Tibial nerve (tissue), 4 donors: Measurements from ENCODE around the gene SLX4IP. TPM values are rescaled to one million over a fixed set of nuclear protein-coding genes. Genes with fewer than 3 reads are reported as not detected.
A peak's percentile ranks its signal among the peaks of the same experiment; 100 is the strongest.

Source experiments
- DNase-seq, 2 donors: peaks; one replicate each; pipeline ENCODE4 v3.0.0-alpha.2; 2019; ENCODE audit warnings: low spot score in 2 of 2
- H3K27ac ChIP-seq, 4 donors: fragments of 200-600 bp; sonication (generic) in 3 of 4; one replicate each; pipeline ENCODE4 v1.5.1; 2017 to 2019; ENCODE audit warnings: mild to moderate bottlenecking in 1 of 4
- H3K27me3 ChIP-seq, 2 donors: fragments of 200-600 bp; sonication (generic) in 1 of 2; one replicate each; pipeline versions ENCODE4 v1.5.1 to v1.6.0; 2017 to 2019
- H3K36me3 ChIP-seq, 3 donors: fragments of 200-600 bp; sonication (generic); one replicate each; pipeline ENCODE4 v1.5.1; 2018 to 2019
- H3K4me1 ChIP-seq, 4 donors: fragments of 200-600 bp; sonication (generic) in 3 of 4; one replicate each; pipeline ENCODE4 v1.5.1; 2017 to 2019
- H3K4me3 ChIP-seq, 4 donors: fragments of 200-600 bp; sonication (generic) in 3 of 4; one replicate each; pipeline ENCODE4 v1.5.1; 2017 to 2019; ENCODE audit warnings: mild to moderate bottlenecking in 1 of 4, moderate library complexity in 1 of 4
- H3K9me3 ChIP-seq, 4 donors: fragments of 200-600 bp; sonication (generic) in 3 of 4; one replicate each; pipeline ENCODE4 v1.5.1; 2017 to 2019
- CTCF ChIP-seq, 5 experiments: fragments of 200-600 bp in 3 of 5; fragments of 450-650 bp in 2 of 5; sonication (generic) in 3 of 5; IDR thresholded peaks; one replicate each; pipeline ENCODE4 v1.5.1; 2016 to 2019; ENCODE audit warnings: antibody characterized with exemption in 5 of 5, mild to moderate bottlenecking in 3 of 5, moderate library complexity in 2 of 5
- EP300 ChIP-seq, 2 donors: sonication (generic); formaldehyde crosslinking; IDR thresholded peaks; one replicate each; pipeline ENCODE4 v1.6.1; 2017; ENCODE audit warnings: antibody characterized with exemption in 2 of 2, mild to moderate bottlenecking in 1 of 2
- POLR2A ChIP-seq, 2 donors: fragments of 450-650 bp; IDR thresholded peaks; one replicate each; pipeline ENCODE4 v1.6.1; 2017; ENCODE audit warnings: antibody characterized with exemption in 2 of 2, mild to moderate bottlenecking in 2 of 2, moderate library complexity in 2 of 2
- WGBS, 2 donors: methylation state at CpG; one replicate each; pipeline ENCODE4 v1.1.5; 2018; 5-methylcytosine and 5-hydroxymethylcytosine counted together
- total RNA-seq, 4 donors: library from RNA; depleted of rRNA; stranded (reverse); fragments of >200 nt; gene quantifications; one replicate each; pipeline ENCODE4 v1.1.0, GENCODE V29; 2016

SLX4IP gene
- total RNA-seq, 4 donors from 2014 or later: 3.3 to 5.7 (median 3.5) TPM

- WGBS, 2 donors: 68 to 80% methylated on average over 12 of the region's 12 CpGs
- DNase-seq: no peak
- H3K36me3 ChIP-seq: peaks cover 0 to 54% (median 5%) of the 10 kb centered on the region in 3 donors
Observed at GRCh38 chr20:10659651-10660601, 224.8 kb downstream of the SLX4IP start.

GRCh38 chr20:10660661-10661060 is 225.6 kb downstream of the SLX4IP start:
- H3K4me1 ChIP-seq: peaks cover 0 to 74% (median 6%) of the 10 kb centered on the region in 4 donors
- H3K4me3 ChIP-seq: no peak overlapping the region

More at GRCh38 chr20:10659651-10660601, 224.8 kb downstream of the SLX4IP start:
- no peaks in the 10 kb centered on the region for H3K9me3 ChIP-seq
- peak overlapping the region in 2 of 4 donors; percentile 29 to 66 for H3K27ac ChIP-seq
- H3K4me1 ChIP-seq: peaks cover 0 to 73% (median 6%) of the 10 kb centered on the region in 4 donors
- TF ChIP-seq POLR2A (IDR thresholded peaks at IDR 0.05) (no peak), EP300 (IDR thresholded peaks at IDR 0.05) (no peak), CTCF (IDR thresholded peaks at IDR 0.05) (no peak)
- no peaks in the 10 kb centered on the region for H3K27me3 ChIP-seq
- no peak overlapping the region for H3K4me3 ChIP-seq

GRCh38 chr20:10661261-10661660 is 226.2 kb downstream of the SLX4IP start:
- Histone ChIP-seq H3K27me3 (no peaks in the 10 kb centered on the region), H3K9me3 (no peaks in the 10 kb centered on the region), H3K27ac (peak overlapping the region in 2 of 4 donors; percentile 12 to 66), H3K4me1 (peaks cover 0 to 74% (median 11%) of the 10 kb centered on the region in 4 donors), H3K36me3 (peaks cover 0 to 45% (median 2%) of the 10 kb centered on the region in 3 donors), H3K4me3 (no peak overlapping the region)
- 66 to 72% methylated on average over 4 of the region's 4 CpGs for WGBS, 2 donors
- TF ChIP-seq CTCF (IDR thresholded peaks at IDR 0.05): no peak
- TF ChIP-seq POLR2A (IDR thresholded peaks at IDR 0.05): no peak
- no peak for TF ChIP-seq EP300 (IDR thresholded peaks at IDR 0.05)
- DNase-seq: no peak

More at GRCh38 chr20:10660661-10661060, 225.6 kb downstream of the SLX4IP start:
- peak overlapping the region in 2 of 4 donors; percentile 12 to 66 for H3K27ac ChIP-seq
- H3K27me3 ChIP-seq: no peaks in the 10 kb centered on the region
- no peak for DNase-seq
- peaks cover 0 to 51% (median 5%) of the 10 kb centered on the region in 3 donors for H3K36me3 ChIP-seq
- TF ChIP-seq POLR2A (IDR thresholded peaks at IDR 0.05) (no peak), CTCF (IDR thresholded peaks at IDR 0.05) (no peak), EP300 (IDR thresholded peaks at IDR 0.05) (no peak)
- WGBS, 2 donors: 57 to 61% methylated on average over 10 to 11 of the region's 11 CpGs
- H3K9me3 ChIP-seq: no peaks in the 10 kb centered on the region

- no peak for TF ChIP-seq POLR2A (IDR thresholded peaks at IDR 0.05)
- no peak for TF ChIP-seq EP300 (IDR thresholded peaks at IDR 0.05)
- no peak for TF ChIP-seq CTCF (IDR thresholded peaks at IDR 0.05)
- H3K36me3 ChIP-seq: peaks cover 0 to 48% (median 2%) of the 10 kb centered on the region in 3 donors
- no peaks in the 10 kb centered on the region for H3K27me3 ChIP-seq
- H3K4me3 ChIP-seq: no peak overlapping the region
- DNase-seq: no peak
- 69 to 74% methylated on average over 5 of the region's 5 CpGs for WGBS, 2 donors
- no peaks in the 10 kb centered on the region for H3K9me3 ChIP-seq
- H3K27ac ChIP-seq: peak overlapping the region in 2 of 4 donors; percentile 64 to 75
- peaks cover 0 to 79% (median 16%) of the 10 kb centered on the region in 4 donors for H3K4me1 ChIP-seq
Observed at GRCh38 chr20:10662151-10662550, 227.0 kb downstream of the SLX4IP start.
